ENCODE results near the gene PPP2R2C.

PPP2R2C gene

GRCh38 chr4:6415031-6415705 lies 57.2 kb downstream of the PPP2R2C start:
- TF ChIP-seq CTCF (IDR thresholded peaks at IDR 0.05; ENCODE audit: borderline replicate concordance, insufficient read depth, low read depth, low read length), result no peak
- H3K4me3 ChIP-seq (ENCODE audit: low read depth, low read length), result no peak overlapping the region

- no peak overlapping the region for H3K4me3 ChIP-seq (ENCODE audit: low read depth, low read length)
- TF ChIP-seq CTCF (IDR thresholded peaks at IDR 0.05; ENCODE audit: borderline replicate concordance, insufficient read depth, low read depth, low read length), result no peak
Observed at GRCh38 chr4:6414578-6414977, 57.8 kb downstream of the PPP2R2C start.

- TF ChIP-seq CTCF (IDR thresholded peaks at IDR 0.05; ENCODE audit: borderline replicate concordance, insufficient read depth, low read depth, low read length), result no peak
- H3K4me3 ChIP-seq (ENCODE audit: low read depth, low read length), result no peak overlapping the region
Observed at GRCh38 chr4:6410664-6411063, 61.8 kb downstream of the PPP2R2C start.

- H3K4me3 ChIP-seq (ENCODE audit: low read depth, low read length), result no peak overlapping the region
- TF ChIP-seq CTCF (IDR thresholded peaks at IDR 0.05; ENCODE audit: borderline replicate concordance, insufficient read depth, low read depth, low read length), result no peak
Observed at GRCh38 chr4:6410068-6410467, 62.3 kb downstream of the PPP2R2C start.

- no peak overlapping the region for H3K4me3 ChIP-seq (ENCODE audit: low read depth, low read length)
- TF ChIP-seq CTCF (IDR thresholded peaks at IDR 0.05; ENCODE audit: borderline replicate concordance, insufficient read depth, low read depth, low read length), result no peak
Observed at GRCh38 chr4:6409381-6409780, 63.0 kb downstream of the PPP2R2C start.

- no peak for TF ChIP-seq CTCF (IDR thresholded peaks at IDR 0.05; ENCODE audit: borderline replicate concordance, insufficient read depth, low read depth, low read length)
- no peak overlapping the region for H3K4me3 ChIP-seq (ENCODE audit: low read depth, low read length)
Observed at GRCh38 chr4:6408263-6408662, 64.2 kb downstream of the PPP2R2C start.

GRCh38 chr4:6405397-6405706 lies 67.1 kb downstream of the PPP2R2C start:
- TF ChIP-seq CTCF (IDR thresholded peaks at IDR 0.05; ENCODE audit: borderline replicate concordance, insufficient read depth, low read depth, low read length), result no peak
- H3K4me3 ChIP-seq (ENCODE audit: low read depth, low read length), result no peak overlapping the region
